AG09319 (cell line): Measurements from ENCODE around the gene ZNF665.
"Not testable (repeated sequence)": the region's sequence is repeated elsewhere in the genome, so short reads cannot be mapped to it uniquely, and the experiment has no call there.

Experiments used
- DNase-seq: peaks from one replicate; pipeline ENCODE4 v3.0.0-alpha.2; 2010; ENCODE audit warnings: low read depth; ENCODE audit errors: extremely low read depth
- CTCF ChIP-seq: IDR thresholded peaks from 2 replicates; pipeline ENCODE4 v1.5.1; 2011; ENCODE audit warnings: low read depth, mild to moderate bottlenecking, inconsistent platforms, low read length, moderate library complexity

Gene ZNF665

GRCh38 chr19:53147645-53148044 lies 45.5 kb downstream of the ZNF665 start:
- no peak for TF ChIP-seq CTCF
- DNase-seq: no peak

- no peak for DNase-seq
- TF ChIP-seq CTCF: no peak
These were observed 52.8 kb downstream of the ZNF665 start for GRCh38 chr19:53140351-53140750.

- no peak for TF ChIP-seq CTCF
- DNase-seq: no peak
These were observed 56.7 kb downstream of the ZNF665 start for GRCh38 chr19:53136432-53136831.

GRCh38 chr19:53132141-53132991 lies 60.8 kb downstream of the ZNF665 start, which contains the start of gene ZNF415:
Gene ZNF415, minus strand, starts transcription at chr19:53132910. Its CDS starts 10,234 bp downstream, at chr19:53122676.
- peak; percentile 14 for DNase-seq

DNA sequence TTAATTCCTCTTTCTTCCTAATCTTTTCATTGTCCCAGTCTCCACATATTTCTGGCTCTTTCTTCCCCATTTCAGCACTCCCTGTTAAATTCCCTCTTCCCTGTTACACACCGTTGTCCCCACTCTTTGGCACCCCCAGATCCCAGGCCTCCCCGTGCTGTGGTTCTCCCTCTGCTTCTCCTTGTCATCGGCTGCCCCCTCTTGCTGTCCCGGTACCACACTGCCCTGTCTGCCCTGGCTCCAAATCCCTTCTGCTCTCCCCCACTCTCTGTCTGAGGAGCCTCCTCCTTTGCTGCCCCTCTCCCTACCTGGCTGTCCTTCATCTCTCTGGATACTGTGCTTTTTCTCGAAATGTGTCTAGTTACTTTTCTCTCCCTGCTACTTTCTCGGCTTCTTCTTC lies 61.4 kb downstream of the ZNF665 start:
- DNase-seq: no peak
- no peak for TF ChIP-seq CTCF

More at GRCh38 chr19:53132141-53132991, 60.8 kb downstream of the ZNF665 start, which contains the start of gene ZNF415:
- no peak for TF ChIP-seq CTCF

DNA sequence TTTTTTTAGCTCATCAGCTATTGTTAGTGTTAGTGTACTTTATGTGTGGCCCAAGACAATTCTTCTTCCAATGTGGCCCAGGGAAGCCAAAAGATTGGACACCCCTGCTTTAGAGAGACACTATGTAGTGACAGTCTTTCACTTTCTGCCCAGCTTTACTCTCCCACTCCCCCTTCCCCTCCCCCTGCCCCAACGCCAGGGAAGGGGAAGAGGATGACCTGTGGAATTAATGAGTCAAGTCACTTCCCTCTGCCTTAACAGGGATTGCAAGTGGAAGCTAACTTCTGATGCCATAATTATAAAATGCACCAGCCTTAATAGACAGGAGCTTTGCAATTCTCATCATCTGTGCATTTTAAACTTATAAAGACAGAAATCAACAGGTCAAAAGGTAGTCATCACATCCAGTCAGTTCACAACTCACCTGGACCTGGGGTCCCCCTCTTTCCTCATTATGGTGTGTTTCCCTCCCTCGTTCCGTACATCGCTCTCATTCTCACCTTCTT lies 62.0 kb downstream of the ZNF665 start:
- DNase-seq: no peak
- no peak for TF ChIP-seq CTCF

- TF ChIP-seq CTCF: no peak
- no peak for DNase-seq
These were observed 62.7 kb downstream of the ZNF665 start for GRCh38 chr19:53130506-53130905.

DNA sequence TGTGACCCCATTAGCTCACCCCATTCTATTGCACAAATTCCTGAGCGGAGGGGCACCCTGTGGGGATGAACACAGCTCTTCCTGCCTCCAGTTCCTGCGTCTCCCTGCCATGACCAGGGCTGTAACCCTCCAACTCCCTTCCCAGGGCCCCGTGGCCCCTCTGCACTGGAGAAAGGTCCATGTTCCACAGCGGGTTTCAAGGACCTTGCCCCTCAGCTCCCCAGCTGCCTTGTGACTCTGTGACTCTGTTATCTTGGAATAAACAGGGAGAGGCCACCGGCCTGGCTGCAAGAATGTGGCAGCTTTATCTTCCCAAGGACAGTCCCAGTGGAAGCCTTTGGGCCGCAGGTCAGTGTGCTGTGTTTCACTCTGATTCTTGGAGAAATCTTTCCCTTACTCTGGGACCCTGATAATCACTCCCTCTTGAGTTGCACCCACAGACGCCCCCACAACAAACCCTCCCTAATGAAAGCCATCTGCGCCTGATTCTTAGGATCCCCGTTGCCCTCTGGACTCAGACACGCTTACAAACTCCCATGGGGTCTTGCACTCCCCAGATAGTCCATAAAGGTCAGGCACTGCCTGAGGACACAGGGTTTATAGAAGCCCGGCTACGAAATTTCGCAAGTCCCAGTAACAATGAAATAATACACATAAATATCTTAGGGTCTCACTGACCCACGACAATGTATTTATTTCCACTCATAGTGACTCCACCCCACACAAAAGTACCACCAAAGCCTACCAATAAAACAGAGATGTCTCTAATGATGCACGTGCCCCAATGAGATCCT lies 66.2 kb downstream of the ZNF665 start:
- DNase-seq: not testable (repeated sequence)
